ENCODE results near the gene PRPF38B. TPM values are rescaled to one million over a fixed set of nuclear protein-coding genes. Genes with fewer than 3 reads are reported as not detected.
A peak's percentile ranks its signal among the peaks of the same experiment; 100 is the strongest.

PRPF38B gene
- total RNA-seq, 1 donor from 2014 or later, result 54.7 TPM

DNA sequence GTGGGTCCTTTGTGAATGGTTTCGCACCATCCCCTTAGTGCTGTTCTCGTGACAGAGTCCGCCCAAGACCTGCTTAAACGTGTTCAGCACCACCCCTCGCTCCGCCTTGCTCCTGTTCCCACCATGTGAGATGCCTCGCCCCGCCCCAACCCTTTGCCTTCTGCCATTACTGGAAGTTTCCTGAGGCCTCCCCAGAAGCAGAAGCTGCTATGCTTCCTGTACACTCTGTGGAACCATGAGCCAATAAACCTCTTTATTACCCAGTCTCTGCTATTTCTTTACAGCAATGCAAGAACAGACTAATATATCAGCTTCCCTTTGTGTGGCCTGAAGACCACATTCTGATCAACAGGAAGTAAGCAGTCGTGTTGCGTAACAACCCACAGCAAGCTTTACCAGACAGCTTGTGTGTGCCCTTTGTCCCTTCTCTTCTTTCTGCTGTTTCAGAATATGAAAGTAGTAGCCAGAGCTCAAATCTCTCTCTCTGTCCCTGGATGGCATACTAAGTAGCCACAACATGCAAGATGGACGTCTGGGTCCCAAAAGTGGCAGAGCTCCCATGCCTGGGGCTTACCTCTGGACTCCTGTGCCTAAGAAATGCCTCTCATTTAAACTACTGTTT lies 45.4 kb upstream of the PRPF38B start:
- TF ChIP-seq, protein P1, sequence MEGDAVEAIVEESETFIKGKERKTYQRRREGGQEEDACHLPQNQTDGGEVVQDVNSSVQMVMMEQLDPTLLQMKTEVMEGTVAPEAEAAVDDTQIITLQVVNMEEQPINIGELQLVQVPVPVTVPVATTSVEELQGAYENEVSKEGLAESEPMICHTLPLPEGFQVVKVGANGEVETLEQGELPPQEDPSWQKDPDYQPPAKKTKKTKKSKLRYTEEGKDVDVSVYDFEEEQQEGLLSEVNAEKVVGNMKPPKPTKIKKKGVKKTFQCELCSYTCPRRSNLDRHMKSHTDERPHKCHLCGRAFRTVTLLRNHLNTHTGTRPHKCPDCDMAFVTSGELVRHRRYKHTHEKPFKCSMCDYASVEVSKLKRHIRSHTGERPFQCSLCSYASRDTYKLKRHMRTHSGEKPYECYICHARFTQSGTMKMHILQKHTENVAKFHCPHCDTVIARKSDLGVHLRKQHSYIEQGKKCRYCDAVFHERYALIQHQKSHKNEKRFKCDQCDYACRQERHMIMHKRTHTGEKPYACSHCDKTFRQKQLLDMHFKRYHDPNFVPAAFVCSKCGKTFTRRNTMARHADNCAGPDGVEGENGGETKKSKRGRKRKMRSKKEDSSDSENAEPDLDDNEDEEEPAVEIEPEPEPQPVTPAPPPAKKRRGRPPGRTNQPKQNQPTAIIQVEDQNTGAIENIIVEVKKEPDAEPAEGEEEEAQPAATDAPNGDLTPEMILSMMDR (IDR thresholded peaks at IDR 0.05; ENCODE audit: unreplicated experiment), result no peak
- Mint-ChIP-seq H3K9me3 (ENCODE audit: low read depth) (no peaks in the 10 kb centered on the region), H3K36me3 (ENCODE audit: insufficient read depth) (no peaks in the 10 kb centered on the region), H3K27ac (peak overlapping the region; percentile 9), H3K4me3 (ENCODE audit: low read depth) (no peak overlapping the region), H3K4me1 (ENCODE audit: low read depth) (peaks cover 11% of the 10 kb centered on the region), H3K27me3 (no peaks in the 10 kb centered on the region)
- DNase-seq (ENCODE audit: low spot score, unreplicated experiment), result no peak

DNA sequence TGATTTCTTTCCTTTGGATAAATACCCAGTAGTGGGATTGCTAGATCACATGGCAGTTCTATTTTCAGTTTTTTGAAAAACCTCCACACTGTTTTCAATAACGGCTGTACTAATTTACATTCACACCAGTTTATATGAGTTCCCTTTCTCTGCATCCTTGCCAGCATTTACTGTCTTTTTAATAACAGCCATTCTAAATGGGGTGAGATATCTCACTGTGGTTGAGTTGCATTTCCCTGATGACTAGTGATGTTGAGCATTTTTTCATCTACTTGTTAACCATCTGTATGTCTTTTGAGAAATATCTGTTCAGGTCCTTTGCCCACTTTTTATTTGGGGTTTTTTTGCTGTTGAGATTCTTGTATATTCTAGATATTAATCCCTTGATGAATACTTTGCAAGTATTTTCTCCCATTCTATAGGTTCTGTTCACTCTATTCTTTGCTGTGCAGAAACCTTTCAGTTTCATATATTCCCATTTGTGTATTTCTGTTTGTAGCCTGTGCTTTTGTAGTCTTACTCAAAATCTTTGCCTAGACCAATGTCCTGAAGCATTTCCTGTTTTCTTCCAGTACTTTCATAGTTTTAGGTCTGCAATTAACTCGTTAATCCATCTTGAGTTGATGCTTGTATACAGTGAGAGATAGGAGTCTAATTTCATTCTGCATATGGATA lies 38.5 kb upstream of the PRPF38B start:
- Mint-ChIP-seq H3K4me1 (ENCODE audit: low read depth) (peaks cover 3% of the 10 kb centered on the region), H3K9me3 (ENCODE audit: low read depth) (no peaks in the 10 kb centered on the region), H3K27me3 (no peaks in the 10 kb centered on the region), H3K4me3 (ENCODE audit: low read depth) (no peak overlapping the region), H3K36me3 (ENCODE audit: insufficient read depth) (peaks cover 1% of the 10 kb centered on the region), H3K27ac (no peak overlapping the region)
- DNase-seq (ENCODE audit: low spot score, unreplicated experiment), result no peak
- TF ChIP-seq, protein P1 (IDR thresholded peaks at IDR 0.05; ENCODE audit: unreplicated experiment), result no peak

DNA sequence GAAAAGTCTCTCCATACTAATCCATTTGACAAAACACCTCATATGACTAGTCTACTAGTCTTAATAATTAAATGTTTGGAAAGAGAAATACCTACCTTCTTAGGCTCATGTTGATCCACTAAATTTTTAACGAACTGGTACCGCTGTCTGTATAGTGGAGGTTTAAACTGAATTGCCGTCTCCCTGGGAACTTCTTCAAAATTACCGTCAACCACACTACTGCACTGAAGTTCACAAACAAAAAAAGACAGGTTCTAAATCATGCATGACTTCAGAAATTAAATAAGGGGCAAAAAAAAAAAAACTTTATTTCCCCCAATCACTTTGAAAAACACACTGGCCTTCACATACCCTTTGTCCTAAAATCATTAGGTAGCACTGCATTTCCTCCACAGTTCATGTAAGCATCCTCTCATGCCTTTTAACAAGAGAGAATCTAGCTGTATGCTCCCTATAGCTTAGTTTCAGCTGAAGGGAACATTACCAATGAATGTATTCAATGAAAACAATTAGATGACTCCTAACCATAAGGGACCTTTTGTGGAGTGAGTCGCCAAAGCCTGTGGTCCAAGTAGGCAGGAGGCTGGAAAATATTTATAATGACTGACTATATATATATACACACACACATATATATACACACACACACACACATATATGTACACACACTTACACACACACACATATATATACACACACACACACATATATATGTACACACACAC lies 34.6 kb upstream of the PRPF38B start:
- H3K4me3 Mint-ChIP-seq (ENCODE audit: low read depth), result no peak overlapping the region
- H3K4me1 Mint-ChIP-seq (ENCODE audit: low read depth), result peaks cover 3% of the 10 kb centered on the region
- DNase-seq (ENCODE audit: low spot score, unreplicated experiment), result no peak
- H3K36me3 Mint-ChIP-seq (ENCODE audit: insufficient read depth), result peaks cover 1% of the 10 kb centered on the region
- TF ChIP-seq, protein P1 (IDR thresholded peaks at IDR 0.05; ENCODE audit: unreplicated experiment), result no peak
- peaks cover 5% of the 10 kb centered on the region for H3K9me3 Mint-ChIP-seq (ENCODE audit: low read depth)
- H3K27me3 Mint-ChIP-seq, result peaks cover 5% of the 10 kb centered on the region
- H3K27ac Mint-ChIP-seq, result no peak overlapping the region

DNA sequence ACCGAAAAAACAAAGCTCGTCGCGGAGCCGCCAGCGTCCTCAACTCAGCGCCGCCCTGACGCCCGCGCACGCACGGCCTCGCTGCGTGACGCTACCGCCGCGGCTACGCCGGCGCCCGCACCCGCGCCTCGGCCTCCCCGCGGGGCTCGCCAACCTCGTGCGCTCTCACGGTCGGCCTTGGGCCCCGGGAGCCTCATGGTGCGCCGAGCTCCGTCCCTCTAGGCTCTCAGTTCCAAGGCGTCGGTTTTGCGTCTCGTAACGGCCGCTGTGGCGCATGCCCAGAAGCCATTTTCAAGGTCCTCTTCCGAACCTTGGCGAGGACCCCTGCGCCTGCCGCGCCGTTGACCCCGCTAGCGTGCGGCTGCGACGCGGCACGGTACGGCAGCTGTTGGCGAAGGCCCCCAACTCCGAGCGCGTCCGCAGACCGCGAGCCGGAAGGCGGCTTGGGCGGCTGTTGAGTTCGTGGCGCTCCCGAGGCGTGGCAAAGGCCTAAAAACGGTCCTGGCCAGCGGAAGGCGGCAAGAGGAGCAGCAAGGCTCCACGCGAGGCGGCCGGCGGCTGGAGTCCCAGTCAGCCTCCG lies 31.0 kb upstream of the PRPF38B start, which contains the start of gene HENMT1:
Gene HENMT1 (minus strand): TSS at position 64 of the 580 bp plus-strand sequence. CDS start 1,209 bp downstream, outside the sequence.
- peak; percentile 37 for DNase-seq (ENCODE audit: low spot score, unreplicated experiment)
- Mint-ChIP-seq H3K27me3 (peaks cover 14% of the 10 kb centered on the region), H3K4me1 (ENCODE audit: low read depth) (peaks cover 3% of the 10 kb centered on the region), H3K4me3 (ENCODE audit: low read depth) (peak within 1 kb of the TSS; percentile 66), H3K9me3 (ENCODE audit: low read depth) (peaks cover 5% of the 10 kb centered on the region), H3K36me3 (ENCODE audit: insufficient read depth) (no peaks in the 10 kb centered on the region), H3K27ac (peak within 1 kb of the TSS; percentile 79)
- TF ChIP-seq, protein P1 (IDR thresholded peaks at IDR 0.05; ENCODE audit: unreplicated experiment), result no peak

DNA sequence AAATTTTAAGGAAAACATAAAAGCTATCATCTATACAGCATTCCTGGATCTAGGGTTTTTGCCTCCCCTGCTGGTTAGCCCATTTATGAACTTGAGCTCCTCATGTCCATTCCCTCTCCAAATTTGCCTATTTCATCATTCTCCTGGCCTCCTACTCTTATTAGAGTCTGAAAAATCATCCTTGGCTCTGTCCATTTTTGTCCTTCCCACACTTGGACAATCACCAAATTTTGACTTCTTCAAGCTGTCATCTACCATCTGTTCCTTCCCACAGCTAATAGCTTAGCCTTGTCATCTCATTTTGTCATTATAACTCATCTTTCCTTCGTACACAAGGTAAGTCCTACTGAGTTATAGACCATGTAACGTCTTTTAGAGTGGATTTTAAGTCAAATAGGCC lies 29.0 kb upstream of the PRPF38B start:
- no peak overlapping the region for H3K27ac Mint-ChIP-seq
- H3K4me3 Mint-ChIP-seq (ENCODE audit: low read depth), result no peak overlapping the region
- DNase-seq (ENCODE audit: low spot score, unreplicated experiment), result no peak
- H3K9me3 Mint-ChIP-seq (ENCODE audit: low read depth), result peaks cover 5% of the 10 kb centered on the region
- TF ChIP-seq, protein P1 (IDR thresholded peaks at IDR 0.05; ENCODE audit: unreplicated experiment), result no peak
- no peaks in the 10 kb centered on the region for H3K4me1 Mint-ChIP-seq (ENCODE audit: low read depth)
- no peaks in the 10 kb centered on the region for H3K36me3 Mint-ChIP-seq (ENCODE audit: insufficient read depth)
- H3K27me3 Mint-ChIP-seq, result peaks cover 14% of the 10 kb centered on the region

Data from progenitor cell of endocrine pancreas (in vitro differentiated cells).